ENCODE results near the gene PPP2R5D. TPM values are rescaled to one million over a fixed set of nuclear protein-coding genes. Genes with fewer than 3 reads are reported as not detected.

PPP2R5D gene
- total and polyA plus RNA-seq, 9 of the 15 experiments (the other 6 are each of a cell fraction or from before 2014, with no cell fraction given): 1.3 to 96.1 (median 38.4) TPM

DNA sequence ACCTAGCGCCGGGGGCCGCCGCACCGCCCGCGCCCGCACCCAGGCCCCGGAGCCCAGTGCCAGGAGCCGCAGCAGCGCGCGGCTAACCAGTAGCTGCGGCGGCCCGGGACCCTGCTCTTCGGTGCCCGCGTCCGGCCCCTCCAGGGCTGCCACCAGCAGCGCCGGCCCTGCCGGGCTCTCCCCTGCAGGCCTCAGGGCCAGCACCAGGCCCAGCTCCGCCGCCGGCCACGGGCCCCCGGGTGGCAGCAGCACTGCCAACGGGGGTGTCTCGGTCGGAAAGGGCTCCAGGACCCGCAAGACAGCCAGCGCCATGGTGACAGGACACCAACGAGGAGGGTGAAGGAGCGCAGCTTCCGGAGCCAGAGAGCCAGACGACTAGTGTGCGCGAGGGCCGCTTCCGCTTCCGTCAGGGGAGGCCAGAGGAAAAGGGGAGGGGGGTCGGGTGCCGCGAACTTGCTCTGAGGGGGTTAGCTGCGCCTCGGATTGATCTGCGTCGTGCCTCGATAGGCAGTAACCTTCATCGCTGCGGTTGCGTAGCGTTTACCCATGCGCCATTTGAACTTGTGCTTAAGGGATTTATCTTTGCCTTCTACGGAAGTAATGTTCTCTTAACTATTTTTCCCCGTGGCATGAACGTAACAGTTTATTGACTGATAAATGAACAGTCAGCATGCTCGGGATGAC, 5.4 kb upstream of the PPP2R5D start, which contains the start of gene PEX6 (continued):
- TF ChIP-seq, protein P1, sequence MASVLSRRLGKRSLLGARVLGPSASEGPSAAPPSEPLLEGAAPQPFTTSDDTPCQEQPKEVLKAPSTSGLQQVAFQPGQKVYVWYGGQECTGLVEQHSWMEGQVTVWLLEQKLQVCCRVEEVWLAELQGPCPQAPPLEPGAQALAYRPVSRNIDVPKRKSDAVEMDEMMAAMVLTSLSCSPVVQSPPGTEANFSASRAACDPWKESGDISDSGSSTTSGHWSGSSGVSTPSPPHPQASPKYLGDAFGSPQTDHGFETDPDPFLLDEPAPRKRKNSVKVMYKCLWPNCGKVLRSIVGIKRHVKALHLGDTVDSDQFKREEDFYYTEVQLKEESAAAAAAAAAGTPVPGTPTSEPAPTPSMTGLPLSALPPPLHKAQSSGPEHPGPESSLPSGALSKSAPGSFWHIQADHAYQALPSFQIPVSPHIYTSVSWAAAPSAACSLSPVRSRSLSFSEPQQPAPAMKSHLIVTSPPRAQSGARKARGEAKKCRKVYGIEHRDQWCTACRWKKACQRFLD (CRISPR knock-in tag; IDR thresholded peaks at IDR 0.05): peak; percentile 75; the same call in 1 of the 2 replicates
- peak; percentile 92 for TF ChIP-seq POLR2AphosphoS5 (IDR thresholded peaks at IDR 0.05; ENCODE audit: control insufficient read depth, insufficient read depth, low read depth, low read length)
- TF ChIP-seq ETV5 (CRISPR knock-in tag; IDR thresholded peaks at IDR 0.05; ENCODE audit: low read depth): peak; percentile 87; the same call in 1 of the 2 replicates
- 0 out of 4 replicates have a peak, but pooled peaks of 1 of the 2 experiments have one; percentile 19 for TF ChIP-seq TRIM24 (IDR thresholded peaks at IDR 0.05)
- TF ChIP-seq MED1 (CRISPR knock-in tag; IDR thresholded peaks at IDR 0.05; ENCODE audit: borderline replicate concordance): no peak
- TF ChIP-seq, protein P2, sequence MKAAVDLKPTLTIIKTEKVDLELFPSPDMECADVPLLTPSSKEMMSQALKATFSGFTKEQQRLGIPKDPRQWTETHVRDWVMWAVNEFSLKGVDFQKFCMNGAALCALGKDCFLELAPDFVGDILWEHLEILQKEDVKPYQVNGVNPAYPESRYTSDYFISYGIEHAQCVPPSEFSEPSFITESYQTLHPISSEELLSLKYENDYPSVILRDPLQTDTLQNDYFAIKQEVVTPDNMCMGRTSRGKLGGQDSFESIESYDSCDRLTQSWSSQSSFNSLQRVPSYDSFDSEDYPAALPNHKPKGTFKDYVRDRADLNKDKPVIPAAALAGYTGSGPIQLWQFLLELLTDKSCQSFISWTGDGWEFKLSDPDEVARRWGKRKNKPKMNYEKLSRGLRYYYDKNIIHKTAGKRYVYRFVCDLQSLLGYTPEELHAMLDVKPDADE (conservative IDR thresholded peaks at IDR 0.05; ENCODE audit: control insufficient read depth, low read depth, low read length): peak; percentile 59
- TF ChIP-seq HNRNPL (IDR thresholded peaks at IDR 0.05; ENCODE audit: low read depth, low read length): peak; percentile 83; the same call in 1 of the 2 replicates
- no peak for TF ChIP-seq HNRNPK (IDR thresholded peaks at IDR 0.05; ENCODE audit: low read depth, low read length, poor library complexity, severe bottlenecking)
- TF ChIP-seq KAT8 (IDR thresholded peaks at IDR 0.05; ENCODE audit: low read depth): no peak
- TF ChIP-seq, protein P3, sequence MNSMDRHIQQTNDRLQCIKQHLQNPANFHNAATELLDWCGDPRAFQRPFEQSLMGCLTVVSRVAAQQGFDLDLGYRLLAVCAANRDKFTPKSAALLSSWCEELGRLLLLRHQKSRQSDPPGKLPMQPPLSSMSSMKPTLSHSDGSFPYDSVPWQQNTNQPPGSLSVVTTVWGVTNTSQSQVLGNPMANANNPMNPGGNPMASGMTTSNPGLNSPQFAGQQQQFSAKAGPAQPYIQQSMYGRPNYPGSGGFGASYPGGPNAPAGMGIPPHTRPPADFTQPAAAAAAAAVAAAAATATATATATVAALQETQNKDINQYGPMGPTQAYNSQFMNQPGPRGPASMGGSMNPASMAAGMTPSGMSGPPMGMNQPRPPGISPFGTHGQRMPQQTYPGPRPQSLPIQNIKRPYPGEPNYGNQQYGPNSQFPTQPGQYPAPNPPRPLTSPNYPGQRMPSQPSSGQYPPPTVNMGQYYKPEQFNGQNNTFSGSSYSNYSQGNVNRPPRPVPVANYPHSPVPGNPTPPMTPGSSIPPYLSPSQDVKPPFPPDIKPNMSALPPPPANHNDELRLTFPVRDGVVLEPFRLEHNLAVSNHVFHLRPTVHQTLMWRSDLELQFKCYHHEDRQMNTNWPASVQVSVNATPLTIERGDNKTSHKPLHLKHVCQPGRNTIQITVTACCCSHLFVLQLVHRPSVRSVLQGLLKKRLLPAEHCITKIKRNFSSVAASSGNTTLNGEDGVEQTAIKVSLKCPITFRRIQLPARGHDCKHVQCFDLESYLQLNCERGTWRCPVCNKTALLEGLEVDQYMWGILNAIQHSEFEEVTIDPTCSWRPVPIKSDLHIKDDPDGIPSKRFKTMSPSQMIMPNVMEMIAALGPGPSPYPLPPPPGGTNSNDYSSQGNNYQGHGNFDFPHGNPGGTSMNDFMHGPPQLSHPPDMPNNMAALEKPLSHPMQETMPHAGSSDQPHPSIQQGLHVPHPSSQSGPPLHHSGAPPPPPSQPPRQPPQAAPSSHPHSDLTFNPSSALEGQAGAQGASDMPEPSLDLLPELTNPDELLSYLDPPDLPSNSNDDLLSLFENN (IDR thresholded peaks at IDR 0.05; ENCODE audit: low read depth in 2 of 2, low read length in 2 of 2): peak in 1 of 2 experiments; percentile 55; a peak in 1 of 4 replicates
- TF ChIP-seq ASH1L (IDR thresholded peaks at IDR 0.05; ENCODE audit: borderline replicate concordance, low read depth, partially characterized antibody): peak; percentile 11
- TF ChIP-seq POLR2A (conservative IDR thresholded peaks at IDR 0.05): peak; percentile 97
- TF ChIP-seq ARNT (IDR thresholded peaks at IDR 0.05): peak in 1 of 2 experiments; percentile 71; a peak in 1 of 4 replicates
- TF ChIP-seq TCF7 (IDR thresholded peaks at IDR 0.05; ENCODE audit: borderline replicate concordance): 0 out of 2 replicates have a peak, but pooled peaks have one; percentile 33
- peak; percentile 67 for TF ChIP-seq RBM39 (optimal IDR thresholded peaks at IDR 0.05; ENCODE audit: low read depth, low read length)
- peak; percentile 74 for TF ChIP-seq MAFG (tag; conservative IDR thresholded peaks at IDR 0.05)
- 0 out of 2 replicates have a peak, but pooled peaks have one; percentile 35 for TF ChIP-seq KLF1 (tag; IDR thresholded peaks at IDR 0.05)
- TF ChIP-seq, protein P4, sequence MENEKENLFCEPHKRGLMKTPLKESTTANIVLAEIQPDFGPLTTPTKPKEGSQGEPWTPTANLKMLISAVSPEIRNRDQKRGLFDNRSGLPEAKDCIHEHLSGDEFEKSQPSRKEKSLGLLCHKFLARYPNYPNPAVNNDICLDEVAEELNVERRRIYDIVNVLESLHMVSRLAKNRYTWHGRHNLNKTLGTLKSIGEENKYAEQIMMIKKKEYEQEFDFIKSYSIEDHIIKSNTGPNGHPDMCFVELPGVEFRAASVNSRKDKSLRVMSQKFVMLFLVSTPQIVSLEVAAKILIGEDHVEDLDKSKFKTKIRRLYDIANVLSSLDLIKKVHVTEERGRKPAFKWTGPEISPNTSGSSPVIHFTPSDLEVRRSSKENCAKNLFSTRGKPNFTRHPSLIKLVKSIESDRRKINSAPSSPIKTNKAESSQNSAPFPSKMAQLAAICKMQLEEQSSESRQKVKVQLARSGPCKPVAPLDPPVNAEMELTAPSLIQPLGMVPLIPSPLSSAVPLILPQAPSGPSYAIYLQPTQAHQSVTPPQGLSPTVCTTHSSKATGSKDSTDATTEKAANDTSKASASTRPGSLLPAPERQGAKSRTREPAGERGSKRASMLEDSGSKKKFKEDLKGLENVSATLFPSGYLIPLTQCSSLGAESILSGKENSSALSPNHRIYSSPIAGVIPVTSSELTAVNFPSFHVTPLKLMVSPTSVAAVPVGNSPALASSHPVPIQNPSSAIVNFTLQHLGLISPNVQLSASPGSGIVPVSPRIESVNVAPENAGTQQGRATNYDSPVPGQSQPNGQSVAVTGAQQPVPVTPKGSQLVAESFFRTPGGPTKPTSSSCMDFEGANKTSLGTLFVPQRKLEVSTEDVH (IDR thresholded peaks at IDR 0.05; ENCODE audit: low read depth, partially characterized antibody): peak; percentile 81
- peak; percentile 97 for TF ChIP-seq GABPA (tag; conservative IDR thresholded peaks at IDR 0.05; ENCODE audit: low read depth)

Data from K562 (cell line).